C1 segment of cervical spinal cord (tissue), 14 donors: ENCODE results near the gene C1QBP.
A peak's percentile ranks its signal among the peaks of the same experiment; 100 is the strongest.

ENCODE experiments used
- DNase-seq, 14 donors: peaks; one replicate each; lab custom pipeline; 2025; lab: John Stamatoyannopoulos, UW

C1QBP gene

GRCh38 chr17:5438716-5439445 is at the start of gene C1QBP:
Gene C1QBP (minus strand): TSS chr17:5439155. CDS start chr17:5439073, 82 bp downstream.
- peak; percentile 7 to 93 (median 82) for DNase-seq

- DNase-seq: no peak
Measured at GRCh38 chr17:5488752-5489151, 49.8 kb upstream of the C1QBP start.

- DNase-seq: peak; percentile 87 to 99 (median 97)
Measured at GRCh38 chr17:5486206-5487124, 47.5 kb upstream of the C1QBP start, which contains the start of gene MIS12. Gene MIS12 (plus strand): TSS chr17:5486566. CDS start chr17:5488863, 2,297 bp downstream.

GRCh38 chr17:5485270-5486205 is 46.6 kb upstream of the C1QBP start, which contains the start of gene DERL2:
Gene DERL2 (minus strand): TSS chr17:5486178. CDS start chr17:5486161, 17 bp downstream.
- no peak for DNase-seq

GRCh38 chr17:5481451-5481850 is 42.5 kb upstream of the C1QBP start:
- DNase-seq: no peak

- no peak for DNase-seq
Measured at GRCh38 chr17:5480962-5481361, 42.0 kb upstream of the C1QBP start.

- DNase-seq: no peak
Measured at GRCh38 chr17:5478992-5479391, 40.0 kb upstream of the C1QBP start.

- no peak for DNase-seq
Measured at GRCh38 chr17:5473906-5474305, 35.0 kb upstream of the C1QBP start.

- no peak for DNase-seq
Measured at GRCh38 chr17:5472511-5472910, 33.6 kb upstream of the C1QBP start.

- DNase-seq: peak in 5 of 14 donors; percentile 22 to 55 (median 40)
Measured at GRCh38 chr17:5468075-5468473, 29.1 kb upstream of the C1QBP start.

- no peak for DNase-seq
Measured at GRCh38 chr17:5467416-5467815, 28.5 kb upstream of the C1QBP start.

GRCh38 chr17:5466295-5466694 is 27.3 kb upstream of the C1QBP start:
- DNase-seq: no peak

- DNase-seq: no peak
Measured at GRCh38 chr17:5464717-5465507, 26.0 kb upstream of the C1QBP start.

GRCh38 chr17:5446786-5447185 is 7.8 kb upstream of the C1QBP start:
- peak in 12 of 14 donors; percentile 29 to 82 (median 66) for DNase-seq

- no peak for DNase-seq
Measured at GRCh38 chr17:5444209-5444608, 5.3 kb upstream of the C1QBP start.

GRCh38 chr17:5443728-5444127 is 4.8 kb upstream of the C1QBP start:
- DNase-seq: no peak

- peak in 1 of 14 donors; percentile 30 for DNase-seq
Measured at GRCh38 chr17:5439446-5439764, 450 bp upstream of the C1QBP start.

GRCh38 chr17:5437721-5438317 is 1.1 kb downstream of the C1QBP start:
- DNase-seq: no peak

GRCh38 chr17:5435781-5436315 is 3.1 kb downstream of the C1QBP start:
- peak in 4 of 14 donors; percentile 10 to 17 (median 12) for DNase-seq

GRCh38 chr17:5434984-5435383 is 4.0 kb downstream of the C1QBP start:
- no peak for DNase-seq
